OCI-LY3 (cell line): ENCODE data around the gene ANP32A.

ENCODE experiments used
- CTCF ChIP-seq: fragments of 200-600, 300-600 bp; sonication (generic); IDR thresholded peaks from 2 replicates; pipeline ENCODE4 v1.5.1; 2014; ENCODE audit warnings: antibody characterized with exemption, low read length, low read depth
- EZH2phosphoT487 ChIP-seq: fragments of 200-600 bp; shearing (Covaris generic); IDR thresholded peaks from 2 replicates; pipeline ENCODE4 v1.6.1; 2018; ENCODE audit warnings: antibody characterized with exemption, mixed run types, low read depth

GRCh38 chr15:68764090-68764489 is 56.6 kb downstream of the ANP32A start:
- TF ChIP-seq CTCF (no peak), EZH2phosphoT487 (no peak)
